Liver (tissue), 3 donors: Measurements from ENCODE around the gene LMNB1.

Experiments
- ATF3 ChIP-seq: IDR thresholded peaks from 2 replicates; pipeline ENCODE4 v1.6.1; 2016; ENCODE audit warnings: antibody characterized with exemption
- CTCF ChIP-seq: fragments of 150-350 bp; IDR thresholded peaks from 2 replicates; pipeline ENCODE4 v1.5.1; 2017; ENCODE audit warnings: improper control_type of control experiment, low read depth, low read length; ENCODE audit not compliant: missing input control
- EGR1 ChIP-seq, 2 donors: IDR thresholded peaks; 2 replicates each; pipeline ENCODE4 v1.6.1; 2016 to 2018; ENCODE audit warnings: antibody characterized with exemption in 2 of 2, low read depth in 2 of 2
- GABPA ChIP-seq, 2 donors: IDR thresholded peaks in 1 of 2; conservative IDR thresholded peaks in 1 of 2; 2 replicates each; pipeline ENCODE4 v1.6.1; 2016; ENCODE audit warnings: antibody characterized with exemption in 2 of 2, mild to moderate bottlenecking in 1 of 2, moderate library complexity in 1 of 2
- JUND ChIP-seq, 2 donors: IDR thresholded peaks; 2 replicates each; pipeline ENCODE4 v1.6.1; 2016; ENCODE audit warnings: antibody characterized with exemption in 2 of 2
- RAD21 ChIP-seq, 2 donors: IDR thresholded peaks; 2 replicates each; pipeline ENCODE4 v1.6.1; 2016; ENCODE audit warnings: antibody characterized with exemption in 2 of 2, mild to moderate bottlenecking in 2 of 2
- REST ChIP-seq: IDR thresholded peaks from 2 replicates; pipeline ENCODE4 v1.6.1; 2016; ENCODE audit warnings: antibody characterized with exemption, mild to moderate bottlenecking
- SP1 ChIP-seq: IDR thresholded peaks from 2 replicates; pipeline ENCODE4 v1.6.1; 2018; ENCODE audit warnings: antibody characterized with exemption, mild to moderate bottlenecking
- YY1 ChIP-seq: IDR thresholded peaks from 2 replicates; pipeline ENCODE4 v1.6.1; 2016; ENCODE audit warnings: antibody characterized with exemption, mild to moderate bottlenecking
- ZBTB33 ChIP-seq: IDR thresholded peaks from 2 replicates; pipeline ENCODE4 v1.6.1; 2016; ENCODE audit warnings: antibody characterized with exemption
- donor health status: healthy.
- donor health status: healthy.

- no peak for TF ChIP-seq RAD21 (IDR thresholded peaks at IDR 0.05)
- TF ChIP-seq CTCF, result no peak
- no peak for TF ChIP-seq JUND (IDR thresholded peaks at IDR 0.05)
- TF ChIP-seq YY1, result no peak
- no peak for TF ChIP-seq SP1
- no peak for TF ChIP-seq REST
- no peak for TF ChIP-seq ZBTB33
- no peak for TF ChIP-seq EGR1 (IDR thresholded peaks at IDR 0.05; ENCODE audit: low read depth in 2 of 2)
- no peak for TF ChIP-seq GABPA (IDR thresholded peaks at IDR 0.05 in 1 of 2, conservative IDR thresholded peaks at IDR 0.05 in 1 of 2)
- no peak for TF ChIP-seq ATF3
Measured at GRCh38 chr5:126741361-126741760, 35.6 kb upstream of the LMNB1 start.
